Sigmoid colon (tissue), 4 donors: ENCODE measurements around the gene ATP1A2.

ENCODE experiments used
- POLR2A ChIP-seq, 2 donors: fragments of 450-650 bp; IDR thresholded peaks; one replicate each; pipeline ENCODE4 v1.6.1; 2016; ENCODE audit warnings: antibody characterized with exemption in 2 of 2, mild to moderate bottlenecking in 2 of 2, moderate library complexity in 2 of 2
- POLR2AphosphoS5 ChIP-seq, 4 donors: sonication (generic); formaldehyde crosslinking; IDR thresholded peaks; one replicate each; pipeline ENCODE4 v1.6.1; 2017; ENCODE audit warnings: antibody characterized with exemption in 4 of 4
- TF ChIP-seq, protein P1 (sequence below), 4 experiments: fragments of 450-650 bp in 3 of 4; fragments of 200-600 bp in 1 of 4; IDR thresholded peaks; one replicate each; pipeline ENCODE4 v1.5.1; 2016 to 2019; ENCODE audit warnings: antibody characterized with exemption in 4 of 4, mild to moderate bottlenecking in 3 of 4, moderate library complexity in 2 of 4

DNA sequence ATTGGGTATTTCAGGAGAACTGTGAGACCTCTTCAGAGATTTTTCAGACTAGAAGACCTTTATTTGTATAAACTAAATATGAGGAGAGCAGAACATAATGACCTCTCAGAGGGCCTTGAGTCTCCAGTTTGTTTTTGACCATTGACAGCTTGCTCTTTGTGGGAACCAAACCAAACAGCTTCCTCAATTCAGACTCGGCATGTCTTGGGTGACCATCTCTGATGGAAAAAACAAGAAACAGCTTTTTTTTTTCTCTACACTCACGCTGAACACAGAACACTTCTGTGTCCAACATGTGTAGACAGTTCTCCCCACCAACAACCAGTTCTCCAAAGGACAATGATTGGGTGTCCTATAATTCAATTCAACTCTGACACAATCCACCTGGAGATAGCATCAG is 47.4 kb downstream of the ATP1A2 start:
- TF ChIP-seq, protein P1, sequence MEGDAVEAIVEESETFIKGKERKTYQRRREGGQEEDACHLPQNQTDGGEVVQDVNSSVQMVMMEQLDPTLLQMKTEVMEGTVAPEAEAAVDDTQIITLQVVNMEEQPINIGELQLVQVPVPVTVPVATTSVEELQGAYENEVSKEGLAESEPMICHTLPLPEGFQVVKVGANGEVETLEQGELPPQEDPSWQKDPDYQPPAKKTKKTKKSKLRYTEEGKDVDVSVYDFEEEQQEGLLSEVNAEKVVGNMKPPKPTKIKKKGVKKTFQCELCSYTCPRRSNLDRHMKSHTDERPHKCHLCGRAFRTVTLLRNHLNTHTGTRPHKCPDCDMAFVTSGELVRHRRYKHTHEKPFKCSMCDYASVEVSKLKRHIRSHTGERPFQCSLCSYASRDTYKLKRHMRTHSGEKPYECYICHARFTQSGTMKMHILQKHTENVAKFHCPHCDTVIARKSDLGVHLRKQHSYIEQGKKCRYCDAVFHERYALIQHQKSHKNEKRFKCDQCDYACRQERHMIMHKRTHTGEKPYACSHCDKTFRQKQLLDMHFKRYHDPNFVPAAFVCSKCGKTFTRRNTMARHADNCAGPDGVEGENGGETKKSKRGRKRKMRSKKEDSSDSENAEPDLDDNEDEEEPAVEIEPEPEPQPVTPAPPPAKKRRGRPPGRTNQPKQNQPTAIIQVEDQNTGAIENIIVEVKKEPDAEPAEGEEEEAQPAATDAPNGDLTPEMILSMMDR (IDR thresholded peaks at IDR 0.05) = no peak
- TF ChIP-seq POLR2A (IDR thresholded peaks at IDR 0.05) (no peak), POLR2AphosphoS5 (IDR thresholded peaks at IDR 0.05) (no peak)
